K562 (cell line): ENCODE results near the gene RIMOC1. TPM values are rescaled to one million over a fixed set of nuclear protein-coding genes. Genes with fewer than 3 reads are reported as not detected.
A peak's percentile ranks its signal among the peaks of the same experiment; 100 is the strongest.

Experiments
- GATAD2B ChIP-seq: fragments of 450-650 bp; IDR thresholded peaks from 2 replicates; pipeline ENCODE4 v1.6.1; 2017; ENCODE audit warnings: mild to moderate bottlenecking, borderline replicate concordance
- HDAC8 ChIP-seq: fragments of 450-650 bp; IDR thresholded peaks from 2 replicates; pipeline ENCODE4 v1.6.1; 2016; ENCODE audit warnings: mild to moderate bottlenecking, missing genetic modification characterization, moderate library complexity, missing compliant biosample characterization
- HLTF ChIP-seq: fragments of 450-650 bp; IDR thresholded peaks from 2 replicates; pipeline ENCODE4 v1.6.1; 2016
- KAT8 ChIP-seq: fragments of 450-650 bp; IDR thresholded peaks from 2 replicates; pipeline ENCODE4 v1.6.1; 2016; ENCODE audit warnings: low read depth, mild to moderate bottlenecking
- KDM4B ChIP-seq, 2 experiments: fragments of 450-650 bp in 1 of 2; sonication (generic) in 1 of 2; IDR thresholded peaks; 2 replicates each; pipeline ENCODE4 v1.6.1; 2016 to 2017; ENCODE audit warnings: borderline replicate concordance in 2 of 2, antibody characterized with exemption in 1 of 2, low read depth in 1 of 2, mild to moderate bottlenecking in 1 of 2
- MED1 ChIP-seq: sonication (generic); formaldehyde crosslinking; IDR thresholded peaks from 2 replicates; pipeline ENCODE4 v1.8.1; 2023; ENCODE audit warnings: missing genetic modification reagents, borderline replicate concordance
- NELFE ChIP-seq: IDR thresholded peaks from 2 replicates; pipeline ENCODE4 v1.6.1; 2011; ENCODE audit warnings: mild to moderate bottlenecking; ENCODE audit not compliant: insufficient read depth, insufficient read length
- POU5F1 ChIP-seq: fragments of 150-350 bp; IDR thresholded peaks from 2 replicates; pipeline ENCODE4 v1.6.1; 2014; ENCODE audit warnings: borderline replicate concordance, low read length, low read depth, mild to moderate bottlenecking; ENCODE audit not compliant: partially characterized antibody
- RB1 ChIP-seq: fragments of 450-650 bp; IDR thresholded peaks from 2 replicates; pipeline ENCODE4 v1.6.1; 2017; ENCODE audit warnings: low read depth, mild to moderate bottlenecking
- SMARCE1 ChIP-seq: fragments of 450-650 bp; IDR thresholded peaks from 2 replicates; pipeline ENCODE4 v1.7.1; 2016; ENCODE audit warnings: mild to moderate bottlenecking
- SRSF1 ChIP-seq: fragments of 200-400 bp; formaldehyde crosslinking; IDR thresholded peaks from 2 replicates; pipeline ENCODE4 v1.6.1; 2017; ENCODE audit warnings: mild to moderate bottlenecking, low read depth, low read length, moderate library complexity
- WHSC1 ChIP-seq: IDR thresholded peaks from one replicate; pipeline ENCODE4 v1.6.1; 2012; ENCODE audit warnings: low read length, control low read depth, inconsistent platforms
- ZNF282 ChIP-seq: sonication (generic); formaldehyde crosslinking; IDR thresholded peaks from 2 replicates; pipeline ENCODE4 v1.8.1; 2023; ENCODE audit warnings: missing genetic modification reagents
- ZNF589 ChIP-seq: fragments of 200-800 bp; sonication (Bioruptor generic); IDR thresholded peaks from 2 replicates; pipeline ENCODE4 v1.6.1; 2016; ENCODE audit warnings: low read depth, missing genetic modification characterization, missing compliant biosample characterization
- polyA plus RNA-seq, 8 experiments: library from polyadenylated mRNA; depleted of rRNA in 4 of 8; stranded (reverse) in 5 of 8; unstranded in 3 of 8; fragments of >200 nt; fragmentation: Nextera tagmentation in 2 of 8; fragmentation: Illumina TruSeq in 1 of 8; extraction: Ambion mirVana in 2 of 8; extraction: Trizol in 1 of 8; gene quantifications; 2 replicates each; pipeline versions ENCODE4 v1.2.1 to v1.2.3, GENCODE V29; 2011 to 2014; ENCODE audit warnings: inconsistent platforms in 1 of 8, missing spikeins in 1 of 8
- total RNA-seq, 7 experiments: library from RNA; depleted of rRNA in 6 of 7; stranded (reverse); fragments of >200 nt in 6 of 7; fragmentation: Illumina TruSeq in 2 of 7; extraction: Trizol in 2 of 7; gene quantifications; 2 replicates each; pipeline versions ENCODE4 v1.2.1 to v1.2.3, GENCODE V29; 2011 to 2021; ENCODE audit warnings: low replicate concordance in 1 of 7
- TF ChIP-seq, protein P1 (sequence below): fragments of 450-650 bp; IDR thresholded peaks from 2 replicates; pipeline ENCODE4 v1.6.1; 2017; ENCODE audit warnings: antibody characterized with exemption, mild to moderate bottlenecking
- TF ChIP-seq, protein P2 (sequence below): fragments of 250-450 bp; sonication (Bioruptor Pico); IDR thresholded peaks from 2 replicates; pipeline ENCODE4 v1.4.0; 2020; ENCODE audit warnings: borderline replicate concordance
- TF ChIP-seq, protein P3 (sequence below): sonication (generic); formaldehyde crosslinking; IDR thresholded peaks from 2 replicates; pipeline ENCODE4 v1.9.0; 2022; ENCODE audit warnings: mild to moderate bottlenecking, missing genetic modification reagents
- TF ChIP-seq, protein P4 (sequence below): sonication (generic); formaldehyde crosslinking; IDR thresholded peaks from 2 replicates; pipeline ENCODE4 v1.8.1; 2023; ENCODE audit warnings: mild to moderate bottlenecking, missing genetic modification reagents
- TF ChIP-seq, protein P5 (sequence below): sonication (generic); formaldehyde crosslinking; IDR thresholded peaks from 2 replicates; pipeline ENCODE4 v1.4.0; 2020; ENCODE audit warnings: mild to moderate bottlenecking, missing genetic modification reagents

Gene RIMOC1
- total and polyA plus RNA-seq, 9 of the 15 experiments (the other 6 are each of a cell fraction or from before 2014, with no cell fraction given): 11.6 to 63.1 (median 30.8) TPM

DNA sequence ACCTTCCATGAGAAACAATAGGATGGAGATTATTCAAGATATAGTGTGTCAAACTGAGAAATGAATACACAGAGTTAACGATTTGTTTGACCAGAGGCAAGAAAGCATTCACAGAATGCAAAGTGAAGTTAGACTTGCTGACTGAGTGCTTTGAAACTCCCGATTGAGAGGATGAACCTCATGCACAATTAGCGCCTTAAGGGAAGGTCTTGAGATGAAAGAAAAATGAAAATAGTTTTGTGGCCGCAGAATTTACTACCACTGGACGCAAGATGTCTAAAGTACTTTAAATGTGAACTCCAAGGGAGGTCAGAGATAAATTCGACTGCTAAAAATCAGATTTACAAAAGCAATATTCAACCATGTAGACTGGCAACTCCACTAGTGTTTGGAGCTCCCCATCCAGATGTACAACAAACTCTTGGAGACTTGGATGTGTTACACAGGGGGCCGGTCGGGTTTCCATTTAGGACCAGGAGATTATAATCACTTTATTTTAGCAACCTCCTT lies 707 bp upstream of the RIMOC1 start (continued):
- TF ChIP-seq, protein P1, sequence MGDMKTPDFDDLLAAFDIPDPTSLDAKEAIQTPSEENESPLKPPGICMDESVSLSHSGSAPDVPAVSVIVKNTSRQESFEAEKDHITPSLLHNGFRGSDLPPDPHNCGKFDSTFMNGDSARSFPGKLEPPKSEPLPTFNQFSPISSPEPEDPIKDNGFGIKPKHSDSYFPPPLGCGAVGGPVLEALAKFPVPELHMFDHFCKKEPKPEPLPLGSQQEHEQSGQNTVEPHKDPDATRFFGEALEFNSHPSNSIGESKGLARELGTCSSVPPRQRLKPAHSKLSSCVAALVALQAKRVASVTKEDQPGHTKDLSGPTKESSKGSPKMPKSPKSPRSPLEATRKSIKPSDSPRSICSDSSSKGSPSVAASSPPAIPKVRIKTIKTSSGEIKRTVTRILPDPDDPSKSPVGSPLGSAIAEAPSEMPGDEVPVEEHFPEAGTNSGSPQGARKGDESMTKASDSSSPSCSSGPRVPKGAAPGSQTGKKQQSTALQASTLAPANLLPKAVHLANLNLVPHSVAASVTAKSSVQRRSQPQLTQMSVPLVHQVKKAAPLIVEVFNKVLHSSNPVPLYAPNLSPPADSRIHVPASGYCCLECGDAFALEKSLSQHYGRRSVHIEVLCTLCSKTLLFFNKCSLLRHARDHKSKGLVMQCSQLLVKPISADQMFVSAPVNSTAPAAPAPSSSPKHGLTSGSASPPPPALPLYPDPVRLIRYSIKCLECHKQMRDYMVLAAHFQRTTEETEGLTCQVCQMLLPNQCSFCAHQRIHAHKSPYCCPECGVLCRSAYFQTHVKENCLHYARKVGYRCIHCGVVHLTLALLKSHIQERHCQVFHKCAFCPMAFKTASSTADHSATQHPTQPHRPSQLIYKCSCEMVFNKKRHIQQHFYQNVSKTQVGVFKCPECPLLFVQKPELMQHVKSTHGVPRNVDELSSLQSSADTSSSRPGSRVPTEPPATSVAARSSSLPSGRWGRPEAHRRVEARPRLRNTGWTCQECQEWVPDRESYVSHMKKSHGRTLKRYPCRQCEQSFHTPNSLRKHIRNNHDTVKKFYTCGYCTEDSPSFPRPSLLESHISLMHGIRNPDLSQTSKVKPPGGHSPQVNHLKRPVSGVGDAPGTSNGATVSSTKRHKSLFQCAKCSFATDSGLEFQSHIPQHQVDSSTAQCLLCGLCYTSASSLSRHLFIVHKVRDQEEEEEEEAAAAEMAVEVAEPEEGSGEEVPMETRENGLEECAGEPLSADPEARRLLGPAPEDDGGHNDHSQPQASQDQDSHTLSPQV: 0 out of 2 replicates have a peak, but pooled peaks have one; percentile 37
- TF ChIP-seq GATAD2B: no peak
- TF ChIP-seq MED1 (CRISPR knock-in tag): no peak
- TF ChIP-seq, protein P2, sequence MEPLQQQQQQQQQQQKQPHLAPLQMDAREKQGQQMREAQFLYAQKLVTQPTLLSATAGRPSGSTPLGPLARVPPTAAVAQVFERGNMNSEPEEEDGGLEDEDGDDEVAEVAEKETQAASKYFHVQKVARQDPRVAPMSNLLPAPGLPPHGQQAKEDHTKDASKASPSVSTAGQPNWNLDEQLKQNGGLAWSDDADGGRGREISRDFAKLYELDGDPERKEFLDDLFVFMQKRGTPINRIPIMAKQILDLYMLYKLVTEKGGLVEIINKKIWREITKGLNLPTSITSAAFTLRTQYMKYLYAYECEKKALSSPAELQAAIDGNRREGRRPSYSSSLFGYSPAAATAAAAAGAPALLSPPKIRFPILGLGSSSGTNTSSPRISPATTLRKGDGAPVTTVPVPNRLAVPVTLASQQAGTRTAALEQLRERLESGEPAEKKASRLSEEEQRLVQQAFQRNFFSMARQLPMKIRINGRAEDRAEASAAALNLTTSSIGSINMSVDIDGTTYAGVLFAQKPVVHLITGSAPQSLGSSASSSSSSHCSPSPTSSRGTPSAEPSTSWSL: no peak
- no peak for TF ChIP-seq KAT8
- TF ChIP-seq WHSC1: no peak
- TF ChIP-seq ZNF282 (CRISPR knock-in tag): no peak
- no peak for TF ChIP-seq HLTF
- TF ChIP-seq, protein P3, sequence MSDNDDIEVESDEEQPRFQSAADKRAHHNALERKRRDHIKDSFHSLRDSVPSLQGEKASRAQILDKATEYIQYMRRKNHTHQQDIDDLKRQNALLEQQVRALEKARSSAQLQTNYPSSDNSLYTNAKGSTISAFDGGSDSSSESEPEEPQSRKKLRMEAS (CRISPR knock-in tag): no peak
- TF ChIP-seq KDM4B (IDR thresholded peaks at IDR 0.05; ENCODE audit: borderline replicate concordance in 2 of 2, low read depth in 1 of 2): no peak
- TF ChIP-seq RB1: no peak
- TF ChIP-seq SRSF1: no peak
- TF ChIP-seq NELFE: no peak
- TF ChIP-seq, protein P4, sequence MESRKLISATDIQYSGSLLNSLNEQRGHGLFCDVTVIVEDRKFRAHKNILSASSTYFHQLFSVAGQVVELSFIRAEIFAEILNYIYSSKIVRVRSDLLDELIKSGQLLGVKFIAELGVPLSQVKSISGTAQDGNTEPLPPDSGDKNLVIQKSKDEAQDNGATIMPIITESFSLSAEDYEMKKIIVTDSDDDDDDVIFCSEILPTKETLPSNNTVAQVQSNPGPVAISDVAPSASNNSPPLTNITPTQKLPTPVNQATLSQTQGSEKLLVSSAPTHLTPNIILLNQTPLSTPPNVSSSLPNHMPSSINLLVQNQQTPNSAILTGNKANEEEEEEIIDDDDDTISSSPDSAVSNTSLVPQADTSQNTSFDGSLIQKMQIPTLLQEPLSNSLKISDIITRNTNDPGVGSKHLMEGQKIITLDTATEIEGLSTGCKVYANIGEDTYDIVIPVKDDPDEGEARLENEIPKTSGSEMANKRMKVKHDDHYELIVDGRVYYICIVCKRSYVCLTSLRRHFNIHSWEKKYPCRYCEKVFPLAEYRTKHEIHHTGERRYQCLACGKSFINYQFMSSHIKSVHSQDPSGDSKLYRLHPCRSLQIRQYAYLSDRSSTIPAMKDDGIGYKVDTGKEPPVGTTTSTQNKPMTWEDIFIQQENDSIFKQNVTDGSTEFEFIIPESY (CRISPR knock-in tag): peak; percentile 82; the same call in 1 of the 2 replicates
- no peak for TF ChIP-seq POU5F1
- 0 out of 2 replicates have a peak, but pooled peaks have one; percentile 33 for TF ChIP-seq HDAC8 (tag)
- no peak for TF ChIP-seq SMARCE1
- TF ChIP-seq, protein P5, sequence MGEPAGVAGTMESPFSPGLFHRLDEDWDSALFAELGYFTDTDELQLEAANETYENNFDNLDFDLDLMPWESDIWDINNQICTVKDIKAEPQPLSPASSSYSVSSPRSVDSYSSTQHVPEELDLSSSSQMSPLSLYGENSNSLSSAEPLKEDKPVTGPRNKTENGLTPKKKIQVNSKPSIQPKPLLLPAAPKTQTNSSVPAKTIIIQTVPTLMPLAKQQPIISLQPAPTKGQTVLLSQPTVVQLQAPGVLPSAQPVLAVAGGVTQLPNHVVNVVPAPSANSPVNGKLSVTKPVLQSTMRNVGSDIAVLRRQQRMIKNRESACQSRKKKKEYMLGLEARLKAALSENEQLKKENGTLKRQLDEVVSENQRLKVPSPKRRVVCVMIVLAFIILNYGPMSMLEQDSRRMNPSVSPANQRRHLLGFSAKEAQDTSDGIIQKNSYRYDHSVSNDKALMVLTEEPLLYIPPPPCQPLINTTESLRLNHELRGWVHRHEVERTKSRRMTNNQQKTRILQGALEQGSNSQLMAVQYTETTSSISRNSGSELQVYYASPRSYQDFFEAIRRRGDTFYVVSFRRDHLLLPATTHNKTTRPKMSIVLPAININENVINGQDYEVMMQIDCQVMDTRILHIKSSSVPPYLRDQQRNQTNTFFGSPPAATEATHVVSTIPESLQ (CRISPR knock-in tag): no peak
- peak; percentile 14; the same call in 1 of the 2 replicates for TF ChIP-seq ZNF589 (CRISPR knock-in tag)
